Osteocyte (in vitro differentiated cells): ENCODE data around the gene CMTM4. TPM values are rescaled to one million over a fixed set of nuclear protein-coding genes. Genes with fewer than 3 reads are reported as not detected.
"Not testable (repeated sequence)": the region's sequence is repeated elsewhere in the genome, so short reads cannot be mapped to it uniquely, and the experiment has no call there.

Experiments used
- DNase-seq: peaks from one replicate; pipeline ENCODE4 v3.0.0; 2021; ENCODE audit warnings: mixed read lengths; ENCODE audit not compliant: unreplicated experiment; ENCODE audit errors: extremely low spot score
- H3K27ac Mint-ChIP-seq: one replicate; pipeline ENCODE4 v1.8.0; 2021; ENCODE audit warnings: mild to moderate bottlenecking, mixed read lengths; ENCODE audit not compliant: unreplicated experiment
- H3K27me3 Mint-ChIP-seq: one replicate; pipeline ENCODE4 v1.8.0; 2021; ENCODE audit warnings: mixed read lengths; ENCODE audit not compliant: unreplicated experiment
- H3K36me3 Mint-ChIP-seq: one replicate; pipeline ENCODE4 v1.8.0; 2021; ENCODE audit warnings: mixed read lengths; ENCODE audit not compliant: unreplicated experiment
- H3K4me1 Mint-ChIP-seq: one replicate; pipeline ENCODE4 v1.8.0; 2021; ENCODE audit warnings: mixed read lengths; ENCODE audit not compliant: unreplicated experiment
- H3K4me3 Mint-ChIP-seq: one replicate; pipeline ENCODE4 v1.8.0; 2021; ENCODE audit warnings: mild to moderate bottlenecking, moderate library complexity, mixed read lengths; ENCODE audit not compliant: unreplicated experiment
- H3K9me3 Mint-ChIP-seq: one replicate; pipeline ENCODE4 v1.8.0; 2021; ENCODE audit warnings: mixed read lengths; ENCODE audit not compliant: unreplicated experiment
- CTCF ChIP-seq: fragments of 200-600 bp; sonication (generic); IDR thresholded peaks from 2 replicates; pipeline ENCODE4 v1.5.0; 2021; ENCODE audit warnings: antibody characterized with exemption, mild to moderate bottlenecking, moderate library complexity
- total RNA-seq: library from RNA; stranded (reverse); gene quantifications from 2 replicates; pipeline ENCODE4 v1.2.1, GENCODE V29; 2021

The CMTM4 gene
- total RNA-seq, 1 donor from 2014 or later, result 24.4 TPM

GRCh38 chr16:66569827-66570405, 126.6 kb downstream of the CMTM4 start:
- no peak overlapping the region for H3K4me3 Mint-ChIP-seq
- H3K4me1 Mint-ChIP-seq, result peaks cover 45% of the 10 kb centered on the region
- H3K36me3 Mint-ChIP-seq, result peaks cover 13% of the 10 kb centered on the region
- TF ChIP-seq CTCF, result no peak
- no peaks in the 10 kb centered on the region for H3K9me3 Mint-ChIP-seq
- peak overlapping the region; percentile 34 for H3K27ac Mint-ChIP-seq
- H3K27me3 Mint-ChIP-seq, result no peaks in the 10 kb centered on the region
- DNase-seq, result no peak

DNA sequence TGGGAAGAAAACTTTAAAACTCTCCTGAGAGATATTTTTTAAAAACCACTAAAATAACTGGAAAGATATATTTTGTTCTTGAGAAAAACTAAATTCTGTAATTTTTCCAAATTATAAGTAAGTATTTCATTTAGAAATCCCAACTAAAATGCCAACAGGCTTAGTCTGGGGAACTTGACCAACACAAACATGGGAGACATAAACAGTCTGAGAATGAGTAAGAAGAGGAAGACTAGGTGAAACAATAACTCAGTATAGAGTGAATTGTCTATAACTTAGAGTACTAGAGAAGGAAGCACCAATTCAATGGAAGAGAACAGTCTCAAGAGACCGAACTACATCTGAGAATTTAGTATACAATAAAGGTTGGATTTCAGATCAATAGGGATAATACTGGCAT, 127.4 kb downstream of the CMTM4 start:
- H3K4me3 Mint-ChIP-seq, result no peak overlapping the region
- DNase-seq, result no peak

GRCh38 chr16:66568355-66568754, 128.2 kb downstream of the CMTM4 start:
- no peaks in the 10 kb centered on the region for H3K27me3 Mint-ChIP-seq
- no peak for DNase-seq
- H3K36me3 Mint-ChIP-seq, result peaks cover 16% of the 10 kb centered on the region
- no peak overlapping the region for H3K27ac Mint-ChIP-seq
- peaks cover 40% of the 10 kb centered on the region for H3K4me1 Mint-ChIP-seq
- H3K9me3 Mint-ChIP-seq, result no peaks in the 10 kb centered on the region
- H3K4me3 Mint-ChIP-seq, result no peak overlapping the region
- TF ChIP-seq CTCF, result no peak

More for the DNA sequence above, 127.4 kb downstream of the CMTM4 start:
- no peaks in the 10 kb centered on the region for H3K9me3 Mint-ChIP-seq
- peaks cover 13% of the 10 kb centered on the region for H3K36me3 Mint-ChIP-seq
- peaks cover 43% of the 10 kb centered on the region for H3K4me1 Mint-ChIP-seq
- no peak for TF ChIP-seq CTCF
- peak overlapping the region; percentile 2 for H3K27ac Mint-ChIP-seq
- no peaks in the 10 kb centered on the region for H3K27me3 Mint-ChIP-seq

DNA sequence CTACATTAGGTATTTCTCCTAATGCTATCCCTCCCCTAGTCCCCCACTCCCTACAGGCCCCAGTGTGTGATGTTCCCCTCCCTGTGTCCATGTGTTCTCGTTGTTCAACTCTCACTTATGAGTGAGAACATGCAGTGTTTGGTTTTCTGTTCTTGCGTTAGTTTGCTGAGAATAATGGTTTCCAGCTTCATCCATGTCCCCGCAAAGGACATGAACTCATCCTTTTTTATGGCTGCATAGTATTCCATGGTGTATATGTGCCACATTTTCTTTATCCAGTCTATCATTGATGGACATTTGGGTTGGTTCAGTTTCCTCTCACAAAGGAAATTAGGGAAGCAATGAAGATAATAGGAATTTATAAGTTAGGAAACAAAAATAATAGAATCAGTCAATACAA, 129.3 kb downstream of the CMTM4 start:
- Mint-ChIP-seq H3K36me3 (peaks cover 16% of the 10 kb centered on the region), H3K4me1 (peaks cover 30% of the 10 kb centered on the region)
- DNase-seq, result peak; percentile 7
- H3K27ac Mint-ChIP-seq, H3K27me3 Mint-ChIP-seq, H3K4me3 Mint-ChIP-seq, H3K9me3 Mint-ChIP-seq: not testable (repeated sequence)

- H3K4me3 Mint-ChIP-seq, result no peak within 1 kb of the TSS
- H3K4me1 Mint-ChIP-seq, result peaks cover 22% of the 10 kb centered on the region
- TF ChIP-seq CTCF, result no peak
- H3K36me3 Mint-ChIP-seq, result peaks cover 18% of the 10 kb centered on the region
- H3K27ac Mint-ChIP-seq, result no peak within 1 kb of the TSS
- peak; percentile 82 for DNase-seq
- H3K9me3 Mint-ChIP-seq, result no peaks in the 10 kb centered on the region
- H3K27me3 Mint-ChIP-seq, result no peaks in the 10 kb centered on the region
These were observed 130.3 kb downstream of the CMTM4 start, which contains the start of gene CMTM1 for GRCh38 chr16:66566051-66566901. TSS of gene CMTM1 (plus strand) at chr16:66566439. CDS start at chr16:66566514, 75 bp downstream.

Other genes with a start within 250 kb of the CMTM4 start
- gene TK2, start 146.6 kb downstream of the CMTM4 start, total RNA-seq, result 33.2 and 37.4 TPM in 2 replicates
- gene CKLF, start 144.2 kb downstream of the CMTM4 start, total RNA-seq, result 41.5 and 42.5 TPM in 2 replicates
- 7.8 and 8.0 TPM in 2 replicates for gene CMTM1, start 130.3 kb downstream of the CMTM4 start, total RNA-seq
- gene CMTM2, start 117.3 kb downstream of the CMTM4 start, total RNA-seq, result not detected in 2 replicates
- gene CMTM3, start 92.0 kb downstream of the CMTM4 start, total RNA-seq, result 96.3 and 104 TPM in 2 replicates
- gene DYNC1LI2, start 54.9 kb upstream of the CMTM4 start, total RNA-seq, result 139 and 151 TPM in 2 replicates
- 0.18 and 0.43 TPM in 2 replicates for gene TERB1, start 104.8 kb upstream of the CMTM4 start, total RNA-seq
- gene NAE1, start 134.2 kb upstream of the CMTM4 start, total RNA-seq, result 64.4 and 65.0 TPM in 2 replicates
- not detected in 2 replicates for gene CA7, start 147.7 kb upstream of the CMTM4 start, total RNA-seq
- 16.5 and 17.4 TPM in 2 replicates for gene PDP2, start 183.8 kb upstream of the CMTM4 start, total RNA-seq
- gene CDH16, start 222.1 kb upstream of the CMTM4 start, total RNA-seq, result not detected in 2 replicates
- 0.26 and 0.89 TPM in 2 replicates for gene RRAD, start 228.8 kb upstream of the CMTM4 start, total RNA-seq
- gene CIAO2B, start 237.7 kb upstream of the CMTM4 start, total RNA-seq, result 65.6 and 69.9 TPM in 2 replicates
- gene CES2, start 238.8 kb upstream of the CMTM4 start, total RNA-seq, result 38.6 and 40.5 TPM in 2 replicates